PC-3 (cell line): ENCODE data around the gene SMYD3.

Experiments
- CTCF ChIP-seq: fragments of 300-600 bp; sonication (generic); conservative IDR thresholded peaks from 2 replicates; pipeline ENCODE4 v1.5.1; 2017; ENCODE audit warnings: antibody characterized with exemption, low read depth, mild to moderate bottlenecking, low read length
- EZH2phosphoT487 ChIP-seq: fragments of 300-600 bp; sonication (generic); IDR thresholded peaks from 2 replicates; pipeline ENCODE4 v1.6.1; 2018; ENCODE audit warnings: mild to moderate bottlenecking, antibody characterized with exemption, low read length, borderline replicate concordance

GRCh38 chr1:246447501-246447900 lies 59.6 kb downstream of the SMYD3 start:
- TF ChIP-seq CTCF: no peak
- TF ChIP-seq EZH2phosphoT487: no peak
